Measurements from ENCODE around the gene MSI2.

The MSI2 gene

GRCh38 chr17:57578608-57579225, 322.4 kb downstream of the MSI2 start:
- Histone ChIP-seq H4K20me1 (ENCODE audit: insufficient read depth, low read length, poor library complexity, severe bottlenecking) (peaks cover 25% of the 10 kb centered on the region), H3F3A (ENCODE audit: low read depth) (no peaks in the 10 kb centered on the region), H3K4me3 (ENCODE audit: low read length, poor library complexity, severe bottlenecking) (no peak overlapping the region), H3K4me2 (ENCODE audit: low read depth, low read length, poor library complexity, severe bottlenecking) (no peak overlapping the region), H2AFZ (ENCODE audit: low read length) (no peak overlapping the region), H3K9ac (ENCODE audit: low read depth, low read length, poor library complexity, severe bottlenecking) (no peak overlapping the region), H3K79me2 (ENCODE audit: insufficient read depth, low read length) (peaks cover 66% of the 10 kb centered on the region), H3K4me1 (ENCODE audit: insufficient read depth, low read length, poor library complexity, severe bottlenecking) (peaks cover 6% of the 10 kb centered on the region), H3K9me3 (ENCODE audit: insufficient read depth, low read depth, low read length) (no peaks in the 10 kb centered on the region), H3K36me3 (ENCODE audit: insufficient read depth, low read length) (peaks cover 48% of the 10 kb centered on the region; the same call in 1 of the 2 replicates), H3K27me3 (ENCODE audit: insufficient read depth, low read length, poor library complexity, severe bottlenecking) (no peaks in the 10 kb centered on the region), H3K9me2 (replicated peaks; ENCODE audit: low read depth, low read length) (no peaks in the 10 kb centered on the region)
- no peak for TF ChIP-seq CTCF (conservative IDR thresholded peaks at IDR 0.05; ENCODE audit: low read length)
- no peak for TF ChIP-seq EZH2phosphoT487 (IDR thresholded peaks at IDR 0.05; ENCODE audit: borderline replicate concordance)

- no peak overlapping the region for H3K9ac ChIP-seq (ENCODE audit: low read depth, low read length, poor library complexity, severe bottlenecking)
- no peak overlapping the region for H3K4me3 ChIP-seq (ENCODE audit: low read length, poor library complexity, severe bottlenecking)
- peaks cover 6% of the 10 kb centered on the region for H3K4me1 ChIP-seq (ENCODE audit: insufficient read depth, low read length, poor library complexity, severe bottlenecking)
- TF ChIP-seq EZH2phosphoT487 (IDR thresholded peaks at IDR 0.05; ENCODE audit: borderline replicate concordance) (no peak), CTCF (conservative IDR thresholded peaks at IDR 0.05; ENCODE audit: low read length) (no peak)
- H3K79me2 ChIP-seq (ENCODE audit: insufficient read depth, low read length) = peaks cover 66% of the 10 kb centered on the region
- no peak overlapping the region for H2AFZ ChIP-seq (ENCODE audit: low read length)
- H4K20me1 ChIP-seq (ENCODE audit: insufficient read depth, low read length, poor library complexity, severe bottlenecking) = peaks cover 26% of the 10 kb centered on the region
- no peaks in the 10 kb centered on the region for H3K9me3 ChIP-seq (ENCODE audit: insufficient read depth, low read depth, low read length)
- H3K27me3 ChIP-seq (ENCODE audit: insufficient read depth, low read length, poor library complexity, severe bottlenecking) = no peaks in the 10 kb centered on the region
- H3K9me2 ChIP-seq (replicated peaks; ENCODE audit: low read depth, low read length) = no peaks in the 10 kb centered on the region
- no peaks in the 10 kb centered on the region for H3F3A ChIP-seq (ENCODE audit: low read depth)
- peaks cover 48% of the 10 kb centered on the region; the same call in 1 of the 2 replicates for H3K36me3 ChIP-seq (ENCODE audit: insufficient read depth, low read length)
- H3K4me2 ChIP-seq (ENCODE audit: low read depth, low read length, poor library complexity, severe bottlenecking) = no peak overlapping the region
These were observed 322.9 kb downstream of the MSI2 start for GRCh38 chr17:57579245-57579644.

GRCh38 chr17:57580055-57580739, 323.9 kb downstream of the MSI2 start:
- Histone ChIP-seq H3K9me2 (replicated peaks; ENCODE audit: low read depth, low read length) (no peaks in the 10 kb centered on the region), H3K27me3 (ENCODE audit: insufficient read depth, low read length, poor library complexity, severe bottlenecking) (no peaks in the 10 kb centered on the region), H3K9ac (ENCODE audit: low read depth, low read length, poor library complexity, severe bottlenecking) (no peak overlapping the region), H3K79me2 (ENCODE audit: insufficient read depth, low read length) (peaks cover 67% of the 10 kb centered on the region), H3K9me3 (ENCODE audit: insufficient read depth, low read depth, low read length) (no peaks in the 10 kb centered on the region), H3K4me2 (ENCODE audit: low read depth, low read length, poor library complexity, severe bottlenecking) (no peak overlapping the region), H3K36me3 (ENCODE audit: insufficient read depth, low read length) (peaks cover 55% of the 10 kb centered on the region; the same call in 1 of the 2 replicates), H3F3A (ENCODE audit: low read depth) (no peaks in the 10 kb centered on the region), H3K4me1 (ENCODE audit: insufficient read depth, low read length, poor library complexity, severe bottlenecking) (peaks cover 6% of the 10 kb centered on the region), H2AFZ (ENCODE audit: low read length) (no peak overlapping the region), H4K20me1 (ENCODE audit: insufficient read depth, low read length, poor library complexity, severe bottlenecking) (peaks cover 31% of the 10 kb centered on the region), H3K4me3 (ENCODE audit: low read length, poor library complexity, severe bottlenecking) (no peak overlapping the region)
- TF ChIP-seq EZH2phosphoT487 (IDR thresholded peaks at IDR 0.05; ENCODE audit: borderline replicate concordance) = no peak
- TF ChIP-seq CTCF (conservative IDR thresholded peaks at IDR 0.05; ENCODE audit: low read length) = no peak
